MCF 10A (cell line): ENCODE measurements around the gene TMEM94. TPM values are rescaled to one million over a fixed set of nuclear protein-coding genes. Genes with fewer than 3 reads are reported as not detected.

Source experiments
- BruUV-seq: library from RNA; stranded (reverse); fragments of 400-500 nt; replicated peaks from 2 replicates; lab custom pipeline; 2021; lab: Mats Ljungman, UMichigan
- CTCF ChIA-PET: fragments of 300-600 bp; sonication (Branson Sonifier 250); formaldehyde crosslinking; extraction: SDS; loops from one replicate; lab custom pipeline; 2021; ENCODE audit warnings: antibody characterized with exemption, inconsistent platforms; lab: Yijun Ruan, JAX
- POLR2A ChIA-PET: fragments of 300-600, 350-650 bp; sonication (Branson Sonifier 250); formaldehyde crosslinking; extraction: SDS; loops from one replicate; lab custom pipeline; 2020; ENCODE audit warnings: antibody characterized with exemption, inconsistent platforms; lab: Yijun Ruan, JAX
- DNase-seq: peaks from one replicate; pipeline ENCODE4 v3.0.0-alpha.2; 2018; ENCODE audit not compliant: unreplicated experiment
- H3K27ac Mint-ChIP-seq: one replicate; pipeline ENCODE4 v1.8.0; 2022; ENCODE audit warnings: mild to moderate bottlenecking, low read depth, mixed read lengths; ENCODE audit not compliant: unreplicated experiment
- H3K27me3 Mint-ChIP-seq: one replicate; pipeline ENCODE4 v1.8.0; 2022; ENCODE audit warnings: mixed read lengths; ENCODE audit not compliant: insufficient read depth, unreplicated experiment
- H3K36me3 Mint-ChIP-seq: one replicate; pipeline ENCODE4 v1.8.0; 2022; ENCODE audit warnings: mild to moderate bottlenecking, moderate library complexity, mixed read lengths; ENCODE audit not compliant: insufficient read depth, unreplicated experiment
- H3K4me1 Mint-ChIP-seq: one replicate; pipeline ENCODE4 v1.8.0; 2022; ENCODE audit warnings: mixed read lengths; ENCODE audit not compliant: insufficient read depth, unreplicated experiment
- H3K4me3 Mint-ChIP-seq: one replicate; pipeline ENCODE4 v1.8.0; 2022; ENCODE audit warnings: mild to moderate bottlenecking, moderate library complexity, mixed read lengths; ENCODE audit not compliant: unreplicated experiment
- H3K9me3 Mint-ChIP-seq: one replicate; pipeline ENCODE4 v1.8.0; 2022; ENCODE audit warnings: mixed read lengths; ENCODE audit not compliant: unreplicated experiment
- CTCF ChIP-seq: fragments of 200-600 bp; IDR thresholded peaks from one replicate; pipeline ENCODE4 v1.8.0; 2022; ENCODE audit warnings: antibody characterized with exemption, mild to moderate bottlenecking; ENCODE audit not compliant: unreplicated experiment
- intact Hi-C: fragments of 100-400 bp; cut with micrococcal nuclease; formaldehyde crosslinking; loops from 2 replicates; pipeline ENCODE4 v1.14.1; 2022
- total RNA-seq: library from RNA; stranded (reverse); gene quantifications from 2 replicates; pipeline ENCODE4 v1.2.3, GENCODE V29; 2022

Gene TMEM94
- total RNA-seq, 1 experiment from 2014 or later, result 42.8 TPM

GRCh38 chr17:75488693-75489510, 32.5 kb downstream of the TMEM94 start:
- no peaks in the 10 kb centered on the region for H3K27me3 Mint-ChIP-seq
- no peak overlapping the region for H3K4me3 Mint-ChIP-seq
- no peaks in the 10 kb centered on the region for H3K4me1 Mint-ChIP-seq
- CTCF ChIA-PET, result interaction anchor here (1.4 kb wide), 1 partner anchor 27 kb away, joined by 4 read pairs; the partner anchor contains the start of gene TSEN54
- no peak overlapping the region for H3K27ac Mint-ChIP-seq
- no peaks in the 10 kb centered on the region for H3K9me3 Mint-ChIP-seq
- intact Hi-C loops, result no loop called here
- POLR2A ChIA-PET, result no interaction called here
- no peak for DNase-seq
- no TSS peak for BruUV-seq
- no peak for TF ChIP-seq CTCF
- peaks cover 5% of the 10 kb centered on the region for H3K36me3 Mint-ChIP-seq

DNA sequence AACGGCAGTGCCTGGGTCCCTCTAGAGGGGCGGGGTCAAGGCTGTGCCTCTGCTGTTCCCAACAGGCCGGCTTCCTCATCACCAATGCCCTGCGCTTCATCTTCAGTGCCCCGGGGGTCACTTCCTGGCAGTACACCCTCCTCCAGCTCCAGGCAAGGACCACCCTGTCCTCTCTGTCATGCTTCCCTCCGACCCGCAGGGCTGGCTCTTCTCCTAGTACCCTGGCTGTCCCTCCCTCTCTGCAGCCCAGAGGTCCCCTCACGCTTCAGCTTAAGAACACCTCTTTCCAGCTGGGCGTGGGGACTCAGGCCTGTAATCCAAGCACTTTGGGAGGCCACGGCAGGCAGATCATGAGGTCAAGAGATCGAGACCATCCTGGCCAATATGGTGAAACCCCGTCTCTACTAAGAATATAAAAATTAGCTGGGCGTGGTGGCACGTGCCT, 33.1 kb downstream of the TMEM94 start:
- CTCF ChIA-PET, result interaction anchor here (0.7 to 1.4 kb wide), 2 partner anchors 14 to 27 kb away, joined by 3 to 4 read pairs; partner anchors contain the start of gene TSEN54
- no peak for TF ChIP-seq CTCF
- POLR2A ChIA-PET, result interaction anchor here (0.7 to 1.0 kb wide), 2 partner anchors 10 to 291 kb away, joined by 3 read pairs; no protein-coding TSS in a partner anchor
- no peak for DNase-seq
- Mint-ChIP-seq H3K4me3 (no peak overlapping the region), H3K4me1 (no peaks in the 10 kb centered on the region), H3K36me3 (peaks cover 11% of the 10 kb centered on the region), H3K27me3 (no peaks in the 10 kb centered on the region), H3K9me3 (no peaks in the 10 kb centered on the region), H3K27ac (no peak overlapping the region)
- intact Hi-C loops, result no loop called here
- BruUV-seq, result no TSS peak

DNA sequence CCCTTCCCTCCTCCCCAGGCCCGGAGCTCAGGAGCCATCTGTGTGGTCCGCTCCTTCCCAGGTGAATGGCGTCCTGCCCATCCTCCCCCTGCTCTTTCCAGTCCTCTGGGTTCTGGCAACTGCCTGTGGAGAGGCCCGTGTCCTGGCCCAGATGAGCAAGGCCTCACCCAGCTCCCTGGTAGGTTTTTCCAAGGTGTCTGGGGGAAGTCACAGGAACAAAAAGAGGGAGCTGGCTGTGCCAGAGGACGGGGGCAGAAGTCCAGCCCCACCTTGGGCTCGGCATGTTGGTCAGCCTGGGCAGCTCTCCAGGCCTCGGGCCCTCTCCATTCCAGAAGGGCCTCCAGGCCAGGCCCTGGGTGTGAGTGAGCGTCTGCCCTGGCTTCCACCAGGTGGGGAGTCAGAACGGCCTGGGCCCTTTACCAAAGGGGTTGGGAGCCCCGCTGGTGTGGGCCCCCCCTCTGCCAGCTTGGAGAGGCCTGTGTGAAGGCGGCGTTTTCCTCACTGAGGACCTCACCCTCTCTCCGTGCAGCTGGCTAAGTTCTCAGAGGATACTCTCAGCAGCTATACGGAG, 33.8 kb downstream of the TMEM94 start:
- H3K36me3 Mint-ChIP-seq, result peaks cover 16% of the 10 kb centered on the region
- no TSS peak for BruUV-seq
- CTCF ChIA-PET, result interaction anchor here (0.7 to 1.4 kb wide), 2 partner anchors 14 to 26 kb away, joined by 3 to 4 read pairs; partner anchors contain the start of gene TSEN54
- no peak overlapping the region for H3K4me3 Mint-ChIP-seq
- H3K27me3 Mint-ChIP-seq, result no peaks in the 10 kb centered on the region
- TF ChIP-seq CTCF, result no peak
- POLR2A ChIA-PET, result interaction anchor here (0.7 to 1.0 kb wide), 2 partner anchors 9 to 290 kb away, joined by 3 read pairs; no protein-coding TSS in a partner anchor
- no peak overlapping the region for H3K27ac Mint-ChIP-seq
- intact Hi-C loops, result no loop called here
- no peaks in the 10 kb centered on the region for H3K9me3 Mint-ChIP-seq
- H3K4me1 Mint-ChIP-seq, result no peaks in the 10 kb centered on the region
- DNase-seq, result no peak
